Nephron progenitor cell (in vitro differentiated cells): ENCODE measurements around the gene SIL1.

ENCODE experiments used
- DNase-seq: peaks from one replicate; pipeline ENCODE4 v3.0.0; 2021
- H3K27ac Mint-ChIP-seq: 2 replicates; pipeline ENCODE4 v1.8.0; 2021; ENCODE audit warnings: mild to moderate bottlenecking, moderate library complexity, mixed read lengths
- H3K27me3 Mint-ChIP-seq: 2 replicates; pipeline ENCODE4 v1.8.0; 2021; ENCODE audit warnings: mild to moderate bottlenecking, low read depth, mixed read lengths; ENCODE audit not compliant: poor library complexity
- H3K36me3 Mint-ChIP-seq: 2 replicates; pipeline ENCODE4 v1.8.0; 2021; ENCODE audit warnings: low read depth, mixed read lengths
- H3K4me1 Mint-ChIP-seq: 2 replicates; pipeline ENCODE4 v1.8.0; 2021; ENCODE audit warnings: mixed read lengths
- H3K4me3 Mint-ChIP-seq: 2 replicates; pipeline ENCODE4 v1.8.0; 2021; ENCODE audit warnings: mild to moderate bottlenecking, moderate library complexity, mixed read lengths
- H3K9me3 Mint-ChIP-seq: 2 replicates; pipeline ENCODE4 v1.8.0; 2021; ENCODE audit warnings: mild to moderate bottlenecking, moderate library complexity, mixed read lengths
- TF ChIP-seq, protein P1 (sequence below): fragments of 200-600 bp; sonication (generic); IDR thresholded peaks from 2 replicates; pipeline ENCODE4 v1.5.0; 2021; ENCODE audit warnings: antibody characterized with exemption

Gene SIL1

GRCh38 chr5:139131921-139132432 is 66.2 kb downstream of the SIL1 start:
- Mint-ChIP-seq H3K36me3 (no peaks in the 10 kb centered on the region), H3K4me3 (peak overlapping the region; percentile 10), H3K27ac (peak overlapping the region; percentile 33), H3K4me1 (peaks cover 40% of the 10 kb centered on the region), H3K27me3 (no peaks in the 10 kb centered on the region), H3K9me3 (no peaks in the 10 kb centered on the region)
- TF ChIP-seq, protein P1, sequence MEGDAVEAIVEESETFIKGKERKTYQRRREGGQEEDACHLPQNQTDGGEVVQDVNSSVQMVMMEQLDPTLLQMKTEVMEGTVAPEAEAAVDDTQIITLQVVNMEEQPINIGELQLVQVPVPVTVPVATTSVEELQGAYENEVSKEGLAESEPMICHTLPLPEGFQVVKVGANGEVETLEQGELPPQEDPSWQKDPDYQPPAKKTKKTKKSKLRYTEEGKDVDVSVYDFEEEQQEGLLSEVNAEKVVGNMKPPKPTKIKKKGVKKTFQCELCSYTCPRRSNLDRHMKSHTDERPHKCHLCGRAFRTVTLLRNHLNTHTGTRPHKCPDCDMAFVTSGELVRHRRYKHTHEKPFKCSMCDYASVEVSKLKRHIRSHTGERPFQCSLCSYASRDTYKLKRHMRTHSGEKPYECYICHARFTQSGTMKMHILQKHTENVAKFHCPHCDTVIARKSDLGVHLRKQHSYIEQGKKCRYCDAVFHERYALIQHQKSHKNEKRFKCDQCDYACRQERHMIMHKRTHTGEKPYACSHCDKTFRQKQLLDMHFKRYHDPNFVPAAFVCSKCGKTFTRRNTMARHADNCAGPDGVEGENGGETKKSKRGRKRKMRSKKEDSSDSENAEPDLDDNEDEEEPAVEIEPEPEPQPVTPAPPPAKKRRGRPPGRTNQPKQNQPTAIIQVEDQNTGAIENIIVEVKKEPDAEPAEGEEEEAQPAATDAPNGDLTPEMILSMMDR, result no peak
- no peak for DNase-seq

DNA sequence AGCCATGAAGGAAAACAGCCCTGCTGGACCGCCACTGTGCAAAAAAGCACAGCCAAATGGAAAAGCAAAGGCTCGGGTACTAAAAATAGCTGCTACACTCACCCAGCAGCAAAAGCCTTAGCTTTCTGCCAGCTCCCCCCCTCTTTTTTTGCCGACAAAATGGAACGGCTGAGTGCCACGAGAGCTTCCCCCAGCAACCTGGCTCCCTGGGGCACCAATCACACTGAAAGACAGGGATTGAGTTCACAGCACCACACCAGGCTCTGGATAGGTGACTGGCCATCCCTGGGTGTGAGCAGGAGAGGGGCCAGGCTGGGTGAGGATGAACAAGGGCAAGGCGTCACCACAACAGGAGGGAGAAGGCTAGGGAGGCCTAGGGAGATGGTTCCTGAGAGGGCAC is 66.7 kb downstream of the SIL1 start:
- H3K36me3 Mint-ChIP-seq, result no peaks in the 10 kb centered on the region
- H3K27ac Mint-ChIP-seq, result peak overlapping the region; percentile 52
- peaks cover 45% of the 10 kb centered on the region for H3K4me1 Mint-ChIP-seq
- no peaks in the 10 kb centered on the region for H3K27me3 Mint-ChIP-seq
- TF ChIP-seq, protein P1, result no peak
- H3K4me3 Mint-ChIP-seq, result no peak overlapping the region
- DNase-seq, result no peak
- H3K9me3 Mint-ChIP-seq, result no peaks in the 10 kb centered on the region

- Mint-ChIP-seq H3K27me3 (no peaks in the 10 kb centered on the region), H3K9me3 (no peaks in the 10 kb centered on the region), H3K4me3 (no peak overlapping the region), H3K4me1 (peaks cover 46% of the 10 kb centered on the region), H3K27ac (peak overlapping the region; percentile 52), H3K36me3 (no peaks in the 10 kb centered on the region)
- TF ChIP-seq, protein P1, result no peak
- DNase-seq, result no peak
Measured at GRCh38 chr5:139131062-139131461, 67.1 kb downstream of the SIL1 start.

DNA sequence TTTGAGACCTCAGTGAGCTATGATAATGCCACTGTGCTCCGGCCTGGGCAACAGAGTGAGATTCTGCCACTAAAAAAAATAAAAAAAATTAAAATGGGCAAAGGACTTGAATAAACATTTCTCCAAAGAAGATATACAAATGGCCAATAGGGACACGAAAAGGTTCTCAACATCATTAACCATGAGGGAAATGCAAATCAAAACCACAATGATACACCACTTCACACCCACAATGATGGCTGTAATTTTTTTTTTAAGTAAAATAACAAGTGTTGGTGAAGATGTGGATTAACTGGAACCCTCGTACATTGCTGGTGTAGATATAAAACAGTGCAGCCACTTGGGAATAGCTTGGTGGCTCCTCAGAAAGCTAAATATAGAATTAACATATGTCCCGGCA is 68.0 kb downstream of the SIL1 start:
- TF ChIP-seq, protein P1, result no peak
- no peak for DNase-seq
- H3K36me3 Mint-ChIP-seq, result no peaks in the 10 kb centered on the region
- H3K27ac Mint-ChIP-seq, result no peak overlapping the region
- H3K9me3 Mint-ChIP-seq, result no peaks in the 10 kb centered on the region
- no peaks in the 10 kb centered on the region for H3K27me3 Mint-ChIP-seq
- H3K4me3 Mint-ChIP-seq, result no peak overlapping the region
- H3K4me1 Mint-ChIP-seq, result peaks cover 46% of the 10 kb centered on the region

DNA sequence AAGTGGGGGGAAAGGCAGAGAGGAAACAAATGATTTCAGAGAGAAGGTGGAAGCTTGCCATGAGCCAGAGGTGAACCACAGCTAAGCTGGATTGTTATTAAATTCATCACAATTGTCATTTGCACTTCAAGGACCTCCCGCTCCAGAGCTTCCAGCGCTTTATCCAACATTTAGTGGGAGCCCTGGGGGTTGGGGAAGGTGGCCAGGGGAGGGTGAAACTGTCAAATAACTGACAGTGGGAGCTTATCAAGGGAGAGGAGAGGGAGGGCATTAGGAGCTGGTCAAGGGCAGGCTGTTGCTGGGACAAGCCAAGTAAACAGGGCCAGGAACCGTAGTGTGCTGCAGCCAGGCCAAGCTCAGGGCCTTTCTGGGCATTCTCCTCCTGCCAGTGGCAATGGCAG is 71.5 kb downstream of the SIL1 start:
- Mint-ChIP-seq H3K4me1 (peaks cover 18% of the 10 kb centered on the region), H3K4me3 (no peak overlapping the region), H3K27me3 (no peaks in the 10 kb centered on the region), H3K27ac (no peak overlapping the region), H3K9me3 (no peaks in the 10 kb centered on the region), H3K36me3 (no peaks in the 10 kb centered on the region)
- no peak for DNase-seq
- TF ChIP-seq, protein P1, result no peak

GRCh38 chr5:139125991-139126390 is 72.2 kb downstream of the SIL1 start:
- no peak overlapping the region for H3K27ac Mint-ChIP-seq
- no peak overlapping the region for H3K4me3 Mint-ChIP-seq
- H3K36me3 Mint-ChIP-seq, result no peaks in the 10 kb centered on the region
- peaks cover 10% of the 10 kb centered on the region for H3K4me1 Mint-ChIP-seq
- H3K9me3 Mint-ChIP-seq, result no peaks in the 10 kb centered on the region
- H3K27me3 Mint-ChIP-seq, result no peaks in the 10 kb centered on the region
- DNase-seq, result no peak
- TF ChIP-seq, protein P1, result no peak
